NT2/D1 (cell line): ENCODE data around the gene TMEM62.

Experiments
- SUZ12 ChIP-seq: IDR thresholded peaks from 2 replicates; pipeline ENCODE4 v1.6.1; 2011; ENCODE audit not compliant: insufficient read length, insufficient read depth; ENCODE audit errors: extremely low read depth
- ZNF274 ChIP-seq: IDR thresholded peaks from 2 replicates; pipeline ENCODE4 v1.6.1; 2011; ENCODE audit warnings: mild to moderate bottlenecking, low read depth, low read length

- TF ChIP-seq SUZ12 (no peak), ZNF274 (no peak)
Observed at GRCh38 chr15:43169888-43170287, 36.5 kb downstream of the TMEM62 start.
